WTC11 (cell line): ENCODE results near the gene GTSE1. TPM values are rescaled to one million over a fixed set of nuclear protein-coding genes. Genes with fewer than 3 reads are reported as not detected.

ENCODE experiments used
- ATAC-seq: fragments of 200-7000 bp; cut with Tn5 transposase; 2 replicates; pipeline ENCODE4 v1.10.0; 2021; ENCODE audit warnings: mild to moderate bottlenecking, moderate library complexity
- CTCF ChIA-PET: fragments of 300-600 bp; sonication (Branson Sonifier 250); formaldehyde crosslinking; loops from one replicate; lab custom pipeline; 2021; ENCODE audit warnings: antibody characterized with exemption; lab: Charles Lee
- POLR2A ChIA-PET: fragments of 350-600 bp; sonication (Branson Sonifier 250); formaldehyde crosslinking; loops from one replicate; lab custom pipeline; 2021; ENCODE audit warnings: antibody characterized with exemption; lab: Charles Lee
- DNase-seq: peaks from one replicate; pipeline ENCODE4 v3.0.0; 2021; ENCODE audit warnings: low spot score
- H3K27ac Mint-ChIP-seq: 2 replicates; pipeline ENCODE4 v1.8.0; 2021; ENCODE audit warnings: mixed read lengths
- H3K27me3 Mint-ChIP-seq: 2 replicates; pipeline ENCODE4 v1.8.0; 2021; ENCODE audit warnings: low read depth, mild to moderate bottlenecking, moderate library complexity, mixed read lengths
- H3K36me3 Mint-ChIP-seq: 2 replicates; pipeline ENCODE4 v1.8.0; 2021; ENCODE audit warnings: mixed read lengths
- H3K4me1 Mint-ChIP-seq: 2 replicates; pipeline ENCODE4 v1.8.0; 2022; ENCODE audit warnings: mixed read lengths
- H3K4me3 Mint-ChIP-seq: 2 replicates; pipeline ENCODE4 v1.8.0; 2021; ENCODE audit warnings: mild to moderate bottlenecking, moderate library complexity, mixed read lengths
- H3K9me3 Mint-ChIP-seq: 2 replicates; pipeline ENCODE4 v1.8.0; 2021; ENCODE audit warnings: mixed read lengths
- ARID4B ChIP-seq: sonication (generic); formaldehyde crosslinking; IDR thresholded peaks from 2 replicates; pipeline ENCODE4 v1.8.0; 2023; ENCODE audit warnings: missing genetic modification reagents, mild to moderate bottlenecking, borderline replicate concordance
- CREB1 ChIP-seq: sonication (generic); formaldehyde crosslinking; IDR thresholded peaks from 2 replicates; pipeline ENCODE4 v1.8.0; 2023; ENCODE audit warnings: mild to moderate bottlenecking, missing genetic modification reagents
- E2F4 ChIP-seq: sonication (generic); formaldehyde crosslinking; IDR thresholded peaks from 2 replicates; pipeline ENCODE4 v1.8.1; 2022; ENCODE audit warnings: low read depth, mild to moderate bottlenecking, moderate library complexity, missing genetic modification reagents, borderline replicate concordance
- ETV6 ChIP-seq: sonication (generic); formaldehyde crosslinking; IDR thresholded peaks from 2 replicates; pipeline ENCODE4 v1.8.1; 2022; ENCODE audit warnings: mild to moderate bottlenecking, missing genetic modification reagents
- FOXP1 ChIP-seq: sonication (generic); formaldehyde crosslinking; IDR thresholded peaks from 2 replicates; pipeline ENCODE4 v1.8.0; 2022; ENCODE audit warnings: missing genetic modification reagents, mild to moderate bottlenecking, moderate library complexity, borderline replicate concordance
- GRHL2 ChIP-seq: fragments of 250-450 bp; sonication (Bioruptor Pico); IDR thresholded peaks from 2 replicates; pipeline ENCODE4 v1.8.0; 2022; ENCODE audit warnings: mild to moderate bottlenecking, moderate library complexity; ENCODE audit not compliant: insufficient replicate concordance, severe bottlenecking
- HMGA2 ChIP-seq: fragments of 250-450 bp; sonication (Bioruptor Pico); IDR thresholded peaks from 2 replicates; pipeline ENCODE4 v1.4.0; 2021; ENCODE audit warnings: mild to moderate bottlenecking, moderate library complexity
- NR1H2 ChIP-seq: sonication (generic); formaldehyde crosslinking; IDR thresholded peaks from 2 replicates; pipeline ENCODE4 v1.9.0; 2021; ENCODE audit warnings: mild to moderate bottlenecking, moderate library complexity, missing genetic modification reagents
- OVOL2 ChIP-seq: fragments of 250-450 bp; sonication (Bioruptor Pico); IDR thresholded peaks from 2 replicates; pipeline ENCODE4 v1.9.0; 2021; ENCODE audit warnings: mild to moderate bottlenecking, borderline replicate concordance
- PREB ChIP-seq: sonication (generic); formaldehyde crosslinking; IDR thresholded peaks from 2 replicates; pipeline ENCODE4 v1.8.1; 2022; ENCODE audit warnings: mild to moderate bottlenecking, missing genetic modification reagents, moderate library complexity, borderline replicate concordance
- RELA ChIP-seq: sonication (generic); formaldehyde crosslinking; IDR thresholded peaks from 2 replicates; pipeline ENCODE4 v1.8.1; 2022; ENCODE audit warnings: missing genetic modification reagents, mild to moderate bottlenecking, borderline replicate concordance
- SP1 ChIP-seq: sonication (generic); formaldehyde crosslinking; conservative IDR thresholded peaks from 2 replicates; pipeline ENCODE4 v1.8.1; 2022; ENCODE audit warnings: missing genetic modification reagents
- TEAD1 ChIP-seq: sonication (generic); formaldehyde crosslinking; IDR thresholded peaks from 2 replicates; pipeline ENCODE4 v1.8.0; 2022; ENCODE audit warnings: mild to moderate bottlenecking, missing genetic modification reagents
- USF1 ChIP-seq: sonication (generic); formaldehyde crosslinking; IDR thresholded peaks from 2 replicates; pipeline ENCODE4 v1.8.0; 2022; ENCODE audit warnings: mild to moderate bottlenecking, missing genetic modification reagents
- ZNF263 ChIP-seq: sonication (generic); formaldehyde crosslinking; IDR thresholded peaks from 2 replicates; pipeline ENCODE4 v1.8.1; 2022; ENCODE audit warnings: low read depth, mild to moderate bottlenecking, moderate library complexity, missing genetic modification reagents
- ZNF423 ChIP-seq: fragments of 250-450 bp; sonication (Bioruptor Pico); IDR thresholded peaks from 2 replicates; pipeline ENCODE4 v2.1.2; 2022; ENCODE audit warnings: mild to moderate bottlenecking, moderate library complexity
- ZSCAN18 ChIP-seq: fragments of 250-450 bp; sonication (Bioruptor Pico); IDR thresholded peaks from 2 replicates; pipeline ENCODE4 v2.1.2; 2022; ENCODE audit warnings: mild to moderate bottlenecking, moderate library complexity
- total RNA-seq: library from RNA; stranded (reverse); gene quantifications from 3 replicates; pipeline ENCODE4 v1.2.3, GENCODE V29; 2021
- TF ChIP-seq, protein P1 (sequence below): sonication (generic); formaldehyde crosslinking; IDR thresholded peaks from 2 replicates; pipeline ENCODE4 v1.8.1; 2023; ENCODE audit warnings: mild to moderate bottlenecking, moderate library complexity, missing genetic modification reagents

The GTSE1 gene
- total RNA-seq, 1 experiment from 2014 or later = 56.1 TPM

- TF ChIP-seq ARID4B (no peak), GRHL2 (no peak)
Observed at GRCh38 chr22:46371623-46372226, 75.1 kb downstream of the GTSE1 start (continued).

- 0 out of 2 replicates have a peak overlapping the region, but pooled peaks have one; percentile 32 for H3K27ac Mint-ChIP-seq
- H3K4me3 Mint-ChIP-seq = no peak overlapping the region
- H3K36me3 Mint-ChIP-seq = peaks cover 9% of the 10 kb centered on the region
- ChIA-PET POLR2A (no interaction called here), CTCF (no interaction called here)
- no peak for TF ChIP-seq OVOL2 (CRISPR knock-in tag)
- no peak for TF ChIP-seq PREB (CRISPR knock-in tag)
- no peak for DNase-seq
- H3K4me1 Mint-ChIP-seq = peaks cover 18% of the 10 kb centered on the region
- peaks cover 4% of the 10 kb centered on the region for H3K9me3 Mint-ChIP-seq
- H3K27me3 Mint-ChIP-seq = no peaks in the 10 kb centered on the region
- no peak for ATAC-seq
Observed at GRCh38 chr22:46372686-46373085, 76.0 kb downstream of the GTSE1 start.

DNA sequence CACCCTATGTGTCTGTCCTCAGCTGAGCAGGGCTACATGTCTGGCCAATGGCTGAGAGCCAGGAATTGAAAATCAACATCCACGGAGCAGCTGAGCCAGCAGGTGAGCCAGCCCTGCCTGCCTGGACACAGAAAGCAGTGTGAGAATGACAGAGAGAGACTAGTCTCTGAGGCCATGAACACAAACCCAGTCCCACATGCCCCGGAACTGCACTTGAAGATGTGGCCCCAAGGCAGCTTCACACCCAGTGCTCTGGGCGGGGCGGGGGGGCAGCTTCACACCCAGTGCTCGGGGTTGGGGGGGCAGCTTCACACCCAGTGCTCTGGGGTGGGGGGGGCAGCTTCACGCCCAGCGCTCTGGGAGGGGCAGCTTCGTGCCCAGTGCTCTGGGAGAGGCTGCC, 76.5 kb downstream of the GTSE1 start:
- ChIA-PET POLR2A (no interaction called here), CTCF (interaction anchor here (1.0 kb wide), 1 partner anchor 29 kb away, joined by 3 read pairs; no protein-coding TSS in a partner anchor)
- H3K27me3 Mint-ChIP-seq = no peaks in the 10 kb centered on the region
- DNase-seq = no peak
- peaks cover 9% of the 10 kb centered on the region for H3K36me3 Mint-ChIP-seq
- H3K9me3 Mint-ChIP-seq = peaks cover 4% of the 10 kb centered on the region
- H3K4me3 Mint-ChIP-seq = no peak overlapping the region
- peaks cover 15% of the 10 kb centered on the region for H3K4me1 Mint-ChIP-seq
- no peak for ATAC-seq
- TF ChIP-seq ZSCAN18 (CRISPR knock-in tag) (no peak), ZNF423 (CRISPR knock-in tag) (no peak), TEAD1 (CRISPR knock-in tag) (no peak), RELA (CRISPR knock-in tag) (no peak), ETV6 (CRISPR knock-in tag) (no peak), NR1H2 (CRISPR knock-in tag) (no peak), SP1 (CRISPR knock-in tag) (no peak), E2F4 (CRISPR knock-in tag) (no peak), HMGA2 (CRISPR knock-in tag) (no peak), FOXP1 (CRISPR knock-in tag) (no peak), CREB1 (CRISPR knock-in tag) (no peak), USF1 (no peak), ZNF263 (CRISPR knock-in tag) (no peak)
- TF ChIP-seq, protein P1, sequence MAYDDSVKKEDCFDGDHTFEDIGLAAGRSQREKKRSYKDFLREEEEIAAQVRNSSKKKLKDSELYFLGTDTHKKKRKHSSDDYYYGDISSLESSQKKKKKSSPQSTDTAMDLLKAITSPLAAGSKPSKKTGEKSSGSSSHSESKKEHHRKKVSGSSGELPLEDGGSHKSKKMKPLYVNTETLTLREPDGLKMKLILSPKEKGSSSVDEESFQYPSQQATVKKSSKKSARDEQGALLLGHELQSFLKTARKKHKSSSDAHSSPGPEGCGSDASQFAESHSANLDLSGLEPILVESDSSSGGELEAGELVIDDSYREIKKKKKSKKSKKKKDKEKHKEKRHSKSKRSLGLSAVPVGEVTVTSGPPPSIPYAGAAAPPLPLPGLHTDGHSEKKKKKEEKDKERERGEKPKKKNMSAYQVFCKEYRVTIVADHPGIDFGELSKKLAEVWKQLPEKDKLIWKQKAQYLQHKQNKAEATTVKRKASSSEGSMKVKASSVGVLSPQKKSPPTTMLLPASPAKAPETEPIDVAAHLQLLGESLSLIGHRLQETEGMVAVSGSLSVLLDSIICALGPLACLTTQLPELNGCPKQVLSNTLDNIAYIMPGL (CRISPR knock-in tag) = no peak
- no peak overlapping the region for H3K27ac Mint-ChIP-seq
